Measurements from ENCODE around the gene EIF3B. TPM values are rescaled to one million over a fixed set of nuclear protein-coding genes. Genes with fewer than 3 reads are reported as not detected.
"Not testable (repeated sequence)": the region's sequence is repeated elsewhere in the genome, so short reads cannot be mapped to it uniquely, and the experiment has no call there.

The EIF3B gene
- total RNA-seq, 4 donors from 2014 or later: 105 to 155 (median 128) TPM

DNA sequence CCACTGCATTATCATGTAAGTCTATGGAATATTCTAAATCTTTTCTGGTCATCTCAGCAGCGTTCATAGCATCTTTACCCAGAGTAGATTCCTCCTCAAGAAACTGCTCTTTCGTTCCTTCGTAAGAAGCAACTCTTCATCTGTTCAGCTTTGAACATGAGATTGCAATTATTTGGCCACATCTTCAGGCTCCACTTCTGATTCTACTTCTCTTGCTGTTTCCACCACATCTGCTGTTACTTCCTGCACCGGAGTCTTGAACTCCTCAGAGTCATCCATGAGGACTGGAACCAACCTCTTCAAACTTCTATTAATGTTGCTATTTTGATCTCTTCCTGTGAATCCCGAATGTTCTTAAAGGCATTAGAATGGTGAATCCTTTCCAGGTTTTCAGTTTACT is 61.4 kb downstream of the EIF3B start:
- H3K4me3 ChIP-seq: no peak overlapping the region
- TF ChIP-seq POLR2AphosphoS5 (IDR thresholded peaks at IDR 0.05) (no peak), POLR2A (IDR thresholded peaks at IDR 0.05; ENCODE audit: low read depth) (no peak), EP300 (IDR thresholded peaks at IDR 0.05) (no peak)
- TF ChIP-seq, protein P1, sequence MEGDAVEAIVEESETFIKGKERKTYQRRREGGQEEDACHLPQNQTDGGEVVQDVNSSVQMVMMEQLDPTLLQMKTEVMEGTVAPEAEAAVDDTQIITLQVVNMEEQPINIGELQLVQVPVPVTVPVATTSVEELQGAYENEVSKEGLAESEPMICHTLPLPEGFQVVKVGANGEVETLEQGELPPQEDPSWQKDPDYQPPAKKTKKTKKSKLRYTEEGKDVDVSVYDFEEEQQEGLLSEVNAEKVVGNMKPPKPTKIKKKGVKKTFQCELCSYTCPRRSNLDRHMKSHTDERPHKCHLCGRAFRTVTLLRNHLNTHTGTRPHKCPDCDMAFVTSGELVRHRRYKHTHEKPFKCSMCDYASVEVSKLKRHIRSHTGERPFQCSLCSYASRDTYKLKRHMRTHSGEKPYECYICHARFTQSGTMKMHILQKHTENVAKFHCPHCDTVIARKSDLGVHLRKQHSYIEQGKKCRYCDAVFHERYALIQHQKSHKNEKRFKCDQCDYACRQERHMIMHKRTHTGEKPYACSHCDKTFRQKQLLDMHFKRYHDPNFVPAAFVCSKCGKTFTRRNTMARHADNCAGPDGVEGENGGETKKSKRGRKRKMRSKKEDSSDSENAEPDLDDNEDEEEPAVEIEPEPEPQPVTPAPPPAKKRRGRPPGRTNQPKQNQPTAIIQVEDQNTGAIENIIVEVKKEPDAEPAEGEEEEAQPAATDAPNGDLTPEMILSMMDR (IDR thresholded peaks at IDR 0.05): no peak
- H3K9me3 ChIP-seq: no peaks in the 10 kb centered on the region
- peaks cover 25 to 38% (median 32%) of the 10 kb centered on the region in 4 donors for H3K4me1 ChIP-seq
- 66% methylated on average over 5 of the region's 5 CpGs for WGBS
- no peak overlapping the region for H3K27ac ChIP-seq (replicated peaks in 1 of 4)
- H3K27me3 ChIP-seq: no peaks in the 10 kb centered on the region
- DNase-seq (ENCODE audit: extremely low spot score): no peak
- no peaks in the 10 kb centered on the region for H3K36me3 ChIP-seq
- intact Hi-C loops (cut with DNase I): no loop called here

DNA sequence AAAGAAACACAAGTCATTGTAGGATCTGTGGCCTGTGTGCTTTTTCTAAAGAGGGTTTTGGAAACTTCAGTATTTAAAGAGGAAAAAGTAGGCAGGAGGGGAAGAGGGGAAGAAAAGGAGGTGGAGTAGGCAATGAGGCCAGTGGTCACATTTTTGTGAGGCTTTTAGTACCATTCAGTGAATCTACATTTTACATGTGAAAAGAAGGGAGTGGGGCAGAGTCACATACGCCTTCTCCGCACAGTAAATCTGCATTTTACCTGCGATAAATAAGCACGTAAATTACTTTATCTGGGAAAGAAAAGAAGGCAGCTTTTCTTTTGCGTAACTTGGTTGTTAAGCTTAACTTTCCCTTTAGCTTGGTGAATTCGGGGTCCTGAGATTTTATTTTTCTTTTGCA is 62.0 kb downstream of the EIF3B start:
- no peak for DNase-seq (ENCODE audit: extremely low spot score)
- peaks cover 19 to 35% (median 27%) of the 10 kb centered on the region in 4 donors for H3K4me1 ChIP-seq
- TF ChIP-seq POLR2A (IDR thresholded peaks at IDR 0.05; ENCODE audit: low read depth) (no peak), POLR2AphosphoS5 (IDR thresholded peaks at IDR 0.05) (no peak), EP300 (IDR thresholded peaks at IDR 0.05) (no peak)
- TF ChIP-seq, protein P1 (IDR thresholded peaks at IDR 0.05): no peak
- no peaks in the 10 kb centered on the region for H3K27me3 ChIP-seq
- no peaks in the 10 kb centered on the region for H3K36me3 ChIP-seq
- no peak overlapping the region for H3K4me3 ChIP-seq
- intact Hi-C loops (cut with DNase I): no loop called here
- H3K27ac ChIP-seq (replicated peaks in 1 of 4): no peak overlapping the region
- WGBS: 94% methylated on average over 6 of the region's 6 CpGs
- H3K9me3 ChIP-seq: no peaks in the 10 kb centered on the region

DNA sequence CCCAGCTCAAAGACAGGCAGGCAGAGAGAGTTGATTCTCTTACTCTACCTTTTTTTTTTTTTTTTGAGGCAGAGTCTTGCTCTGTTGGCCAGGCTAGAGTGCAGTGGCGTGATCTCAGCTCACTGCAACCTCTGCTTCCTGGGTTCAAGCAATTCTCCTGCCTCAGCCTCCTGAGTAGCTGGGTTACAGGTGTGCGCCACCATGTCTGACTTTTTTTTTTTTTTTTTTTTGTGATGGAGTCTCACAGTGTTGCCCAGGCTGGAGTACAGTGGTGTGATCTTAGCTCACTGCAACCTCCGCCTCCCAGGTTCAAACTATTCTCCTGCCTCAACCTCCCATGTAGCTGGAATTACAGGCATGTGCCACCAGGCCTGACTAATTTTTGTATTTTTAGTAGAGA is 62.6 kb downstream of the EIF3B start:
- DNase-seq (ENCODE audit: extremely low spot score); H3K27me3 ChIP-seq; intact Hi-C loops (cut with DNase I); H3K4me3 ChIP-seq; H3K27ac ChIP-seq (replicated peaks in 1 of 4); H3K9me3 ChIP-seq; H3K36me3 ChIP-seq: not testable (repeated sequence)
- WGBS: 96% methylated on average over 3 of the region's 3 CpGs
- H3K4me1 ChIP-seq: peaks cover 14 to 30% (median 21%) of the 10 kb centered on the region in 4 donors

DNA sequence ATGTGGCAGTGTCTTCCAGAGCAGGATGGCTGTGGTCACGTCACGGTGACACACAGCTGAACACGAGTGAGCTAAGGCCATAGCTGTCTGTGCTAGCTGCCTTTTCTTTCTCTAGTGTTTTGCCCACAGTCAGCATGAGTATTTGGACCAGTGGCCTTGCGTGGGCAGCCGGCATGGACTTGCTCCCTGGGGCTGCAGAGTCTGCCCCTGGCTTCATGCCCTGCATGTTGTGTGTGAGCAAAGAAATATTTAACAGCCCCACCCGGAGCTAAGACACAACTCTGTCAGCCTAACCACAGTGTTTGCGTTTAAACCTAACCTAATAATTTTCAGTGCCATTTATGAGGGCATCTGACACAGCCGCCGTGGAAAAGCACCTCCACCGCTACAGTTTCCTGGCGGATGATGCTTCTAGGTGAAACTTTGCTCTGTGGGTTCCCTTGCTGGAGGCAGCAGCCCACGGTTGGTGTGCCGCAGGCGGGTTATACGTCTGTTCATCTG is 63.4 kb downstream of the EIF3B start:
- TF ChIP-seq, protein P1 (IDR thresholded peaks at IDR 0.05): no peak
- TF ChIP-seq POLR2AphosphoS5 (IDR thresholded peaks at IDR 0.05) (no peak), EP300 (IDR thresholded peaks at IDR 0.05) (no peak), POLR2A (IDR thresholded peaks at IDR 0.05; ENCODE audit: low read depth) (no peak)
- Histone ChIP-seq H3K36me3 (peaks cover 0 to 7% (median 0%) of the 10 kb centered on the region in 4 donors), H3K4me1 (peaks cover 5 to 21% (median 13%) of the 10 kb centered on the region in 4 donors), H3K27ac (replicated peaks in 1 of 4) (no peak overlapping the region), H3K9me3 (no peaks in the 10 kb centered on the region), H3K4me3 (no peak overlapping the region), H3K27me3 (no peaks in the 10 kb centered on the region)
- intact Hi-C loops (cut with DNase I): no loop called here
- no peak for DNase-seq (ENCODE audit: extremely low spot score)
- WGBS: 77% methylated on average over 9 of the region's 15 CpGs

DNA sequence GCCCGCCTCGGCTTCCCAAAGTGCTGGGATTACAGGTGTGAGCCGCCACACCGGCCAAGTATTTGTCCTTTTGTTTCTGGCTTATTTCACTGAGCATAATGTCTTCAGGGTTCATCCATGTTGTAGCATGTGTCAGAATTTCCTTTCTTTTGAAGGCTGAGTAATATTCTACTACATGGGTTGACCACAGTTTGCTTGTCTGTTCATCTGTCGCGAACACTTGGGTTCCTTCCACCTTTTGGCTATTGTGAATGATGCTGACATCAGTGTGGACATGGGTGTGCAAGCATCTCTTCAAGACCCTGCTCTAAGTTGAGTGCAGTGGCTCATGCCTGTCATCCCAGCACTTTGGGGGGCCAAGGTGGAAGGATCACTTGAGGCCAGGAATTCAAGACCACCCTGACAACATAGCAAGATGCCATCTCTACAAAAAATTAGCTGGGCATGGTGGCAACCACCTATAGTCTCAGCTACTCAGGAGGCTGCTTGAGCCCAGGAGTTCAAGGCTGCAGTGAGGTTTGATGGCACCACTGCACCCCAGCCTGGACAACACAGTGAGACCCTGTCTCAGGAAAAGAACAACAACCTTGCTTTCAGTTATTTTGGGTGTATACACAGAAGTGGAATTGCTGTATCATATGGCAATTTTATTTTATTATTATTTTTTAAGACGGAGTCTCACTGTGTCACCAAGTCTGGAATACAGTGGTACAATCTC is 65.7 kb downstream of the EIF3B start:
- no peak for TF ChIP-seq POLR2AphosphoS5 (IDR thresholded peaks at IDR 0.05)
- TF ChIP-seq, protein P1 (IDR thresholded peaks at IDR 0.05): no peak
- TF ChIP-seq EP300 (IDR thresholded peaks at IDR 0.05): no peak
- TF ChIP-seq POLR2A (IDR thresholded peaks at IDR 0.05; ENCODE audit: low read depth): no peak
- WGBS: 92% methylated on average over 7 of the region's 7 CpGs
- peaks cover 4 to 16% (median 8%) of the 10 kb centered on the region in 4 donors for H3K4me1 ChIP-seq
- no peak overlapping the region for H3K4me3 ChIP-seq
- H3K27me3 ChIP-seq: no peaks in the 10 kb centered on the region
- DNase-seq (ENCODE audit: extremely low spot score): no peak
- H3K9me3 ChIP-seq: no peaks in the 10 kb centered on the region
- intact Hi-C loops (cut with DNase I): no loop called here
- no peak overlapping the region for H3K27ac ChIP-seq (replicated peaks in 1 of 4)
- peaks cover 0 to 7% (median 0%) of the 10 kb centered on the region in 4 donors for H3K36me3 ChIP-seq
